ENCODE data around the gene C6orf120. TPM values are rescaled to one million over a fixed set of nuclear protein-coding genes. Genes with fewer than 3 reads are reported as not detected.

Gene C6orf120
- total and polyA plus RNA-seq, 2 donors (not counting 1 experiment from before 2014, with no cell fraction given), result 9.7 to 27.1 TPM

GRCh38 chr6:169675011-169675410 lies 26.9 kb upstream of the C6orf120 start:
- Histone ChIP-seq H3K9ac (ENCODE audit: low read length) (no peak overlapping the region), H2AFZ (ENCODE audit: insufficient read depth, low read depth, low read length, poor library complexity, severe bottlenecking) (no peak overlapping the region), H3K4me1 (ENCODE audit: control insufficient read depth in 2 of 2, insufficient read depth in 2 of 2, low read length in 2 of 2) (no peaks in the 10 kb centered on the region), H3K36me3 (replicated peaks in 1 of 2; ENCODE audit: control extremely low read depth in 1 of 2, control insufficient read depth in 1 of 2, extremely low read depth in 1 of 2, insufficient read depth in 2 of 2, low read length in 1 of 2) (peaks cover 0 to 22% of the 10 kb centered on the region in 2 experiments), H4K20me1 (ENCODE audit: control insufficient read depth, insufficient read depth, low read length, poor library complexity, severe bottlenecking) (no peaks in the 10 kb centered on the region), H3K27me3 (replicated peaks in 1 of 4; ENCODE audit: control extremely low read depth in 1 of 4, control insufficient read depth in 3 of 4, insufficient read depth in 4 of 4, low read length in 3 of 4) (no peaks in the 10 kb centered on the region), H3K4me2 (replicated peaks; ENCODE audit: low read depth, low read length, poor library complexity, severe bottlenecking) (no peak overlapping the region), H3K79me2 (ENCODE audit: control insufficient read depth, insufficient read depth, low read length) (no peaks in the 10 kb centered on the region), H3K9me3 (ENCODE audit: control extremely low read depth in 1 of 3, control insufficient read depth in 2 of 3, insufficient read depth in 1 of 3, low read length in 2 of 3) (no peaks in the 10 kb centered on the region), H3K4me3 (ENCODE audit: control extremely low read depth in 1 of 5, extremely low read depth in 1 of 5, insufficient read depth in 1 of 5, low read depth in 2 of 5, low read length in 4 of 5) (no peak overlapping the region), H3K27ac (ENCODE audit: low read length in 2 of 2) (no peak overlapping the region)
- Mint-ChIP-seq H3K27ac (no peak overlapping the region), H3K9me3 (ENCODE audit: insufficient read depth) (no peaks in the 10 kb centered on the region), H3K4me3 (no peak overlapping the region), H3K27me3 (no peaks in the 10 kb centered on the region), H3K4me1 (no peaks in the 10 kb centered on the region)
- 100% methylated on average over 3 of the region's 3 CpGs for WGBS (ENCODE audit: insufficient coverage)
- ATAC-seq (ENCODE audit: low read depth) (no peak), DNase-seq (no peak)
- intact Hi-C loops (cut with micrococcal nuclease), result no loop called here
- ChIA-PET CTCF (no interaction called here), POLR2A (no interaction called here)
- no peak for TF ChIP-seq EZH2 (IDR thresholded peaks at IDR 0.05; ENCODE audit: borderline replicate concordance, insufficient read depth, low read depth, low read length, poor library complexity, severe bottlenecking)
- TF ChIP-seq, protein P1, sequence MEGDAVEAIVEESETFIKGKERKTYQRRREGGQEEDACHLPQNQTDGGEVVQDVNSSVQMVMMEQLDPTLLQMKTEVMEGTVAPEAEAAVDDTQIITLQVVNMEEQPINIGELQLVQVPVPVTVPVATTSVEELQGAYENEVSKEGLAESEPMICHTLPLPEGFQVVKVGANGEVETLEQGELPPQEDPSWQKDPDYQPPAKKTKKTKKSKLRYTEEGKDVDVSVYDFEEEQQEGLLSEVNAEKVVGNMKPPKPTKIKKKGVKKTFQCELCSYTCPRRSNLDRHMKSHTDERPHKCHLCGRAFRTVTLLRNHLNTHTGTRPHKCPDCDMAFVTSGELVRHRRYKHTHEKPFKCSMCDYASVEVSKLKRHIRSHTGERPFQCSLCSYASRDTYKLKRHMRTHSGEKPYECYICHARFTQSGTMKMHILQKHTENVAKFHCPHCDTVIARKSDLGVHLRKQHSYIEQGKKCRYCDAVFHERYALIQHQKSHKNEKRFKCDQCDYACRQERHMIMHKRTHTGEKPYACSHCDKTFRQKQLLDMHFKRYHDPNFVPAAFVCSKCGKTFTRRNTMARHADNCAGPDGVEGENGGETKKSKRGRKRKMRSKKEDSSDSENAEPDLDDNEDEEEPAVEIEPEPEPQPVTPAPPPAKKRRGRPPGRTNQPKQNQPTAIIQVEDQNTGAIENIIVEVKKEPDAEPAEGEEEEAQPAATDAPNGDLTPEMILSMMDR (IDR thresholded peaks at IDR 0.05), result no peak

DNA sequence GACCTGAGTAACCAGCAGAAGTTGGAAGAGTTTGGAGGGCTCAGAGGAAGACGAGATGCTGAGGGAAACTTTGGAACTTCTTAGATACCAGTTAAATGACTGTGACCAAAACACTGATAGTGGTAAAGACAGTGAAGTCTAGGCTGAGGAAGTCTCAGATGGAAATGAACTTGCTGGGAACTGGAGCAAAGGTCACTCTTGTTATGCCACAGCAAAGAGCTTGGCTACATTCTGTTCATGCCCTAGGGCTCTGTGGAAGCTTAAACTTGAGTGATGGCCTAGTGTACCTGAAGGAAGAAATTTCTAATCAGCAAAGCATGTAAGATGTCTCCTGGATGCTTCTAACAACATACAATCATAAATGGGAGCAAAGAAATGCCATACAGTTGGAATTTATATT lies 24.8 kb upstream of the C6orf120 start:
- no CpG with 5 or more reads among the region's 1 CpG for WGBS (ENCODE audit: insufficient coverage)
- DNase-seq (no peak), ATAC-seq (ENCODE audit: low read depth) (no peak)
- POLR2A ChIA-PET, result no interaction called here
- Mint-ChIP-seq H3K27ac (no peak overlapping the region), H3K27me3 (no peaks in the 10 kb centered on the region), H3K9me3 (ENCODE audit: insufficient read depth) (peaks cover 2% of the 10 kb centered on the region), H3K4me3 (no peak overlapping the region), H3K4me1 (no peaks in the 10 kb centered on the region)
- H3K27me3 ChIP-seq (replicated peaks in 1 of 4; ENCODE audit: control extremely low read depth in 1 of 4, control insufficient read depth in 3 of 4, insufficient read depth in 4 of 4, low read length in 3 of 4), result no peaks in the 10 kb centered on the region
- H3K79me2 ChIP-seq (ENCODE audit: control insufficient read depth, insufficient read depth, low read length), result peaks cover 2% of the 10 kb centered on the region
- H4K20me1 ChIP-seq (ENCODE audit: control insufficient read depth, insufficient read depth, low read length, poor library complexity, severe bottlenecking), result no peaks in the 10 kb centered on the region
- H2AFZ ChIP-seq (ENCODE audit: insufficient read depth, low read depth, low read length, poor library complexity, severe bottlenecking), result no peak overlapping the region
- CTCF ChIA-PET, result no interaction called here
- intact Hi-C loops (cut with micrococcal nuclease), result no loop called here
- H3K4me3 ChIP-seq (ENCODE audit: control extremely low read depth in 1 of 5, extremely low read depth in 1 of 5, insufficient read depth in 1 of 5, low read depth in 2 of 5, low read length in 4 of 5), result no peak overlapping the region
- H3K9ac ChIP-seq (ENCODE audit: low read length), result no peak overlapping the region
- H3K4me1 ChIP-seq (ENCODE audit: control insufficient read depth in 2 of 2, insufficient read depth in 2 of 2, low read length in 2 of 2), result no peaks in the 10 kb centered on the region
- peaks cover 0 to 8% (median 2%) of the 10 kb centered on the region in 3 donors for H3K9me3 ChIP-seq (ENCODE audit: control extremely low read depth in 1 of 3, control insufficient read depth in 2 of 3, insufficient read depth in 1 of 3, low read length in 2 of 3)
- H3K4me2 ChIP-seq (replicated peaks; ENCODE audit: low read depth, low read length, poor library complexity, severe bottlenecking), result no peak overlapping the region
- peaks cover 0 to 11% of the 10 kb centered on the region in 2 experiments for H3K36me3 ChIP-seq (replicated peaks in 1 of 2; ENCODE audit: control extremely low read depth in 1 of 2, control insufficient read depth in 1 of 2, extremely low read depth in 1 of 2, insufficient read depth in 2 of 2, low read length in 1 of 2)
- H3K27ac ChIP-seq (ENCODE audit: low read length in 2 of 2), result no peak overlapping the region
- TF ChIP-seq, protein P1 (IDR thresholded peaks at IDR 0.05), result no peak
- no peak for TF ChIP-seq EZH2 (IDR thresholded peaks at IDR 0.05; ENCODE audit: borderline replicate concordance, insufficient read depth, low read depth, low read length, poor library complexity, severe bottlenecking)

Data from B cell (primary cell).